Skeletal muscle tissue (tissue), 4 donors: ENCODE data around the gene NTNG2. TPM values are rescaled to one million over a fixed set of nuclear protein-coding genes. Genes with fewer than 3 reads are reported as not detected.
"Not testable (repeated sequence)": the region's sequence is repeated elsewhere in the genome, so short reads cannot be mapped to it uniquely, and the experiment has no call there.

ENCODE experiments used
- H3K27ac ChIP-seq: one replicate; pipeline ENCODE4 v1.7.0; 2013; ENCODE audit warnings: mild to moderate bottlenecking, low read depth, low read length, inconsistent platforms
- H3K27me3 ChIP-seq, 3 donors: one replicate each; pipeline ENCODE4 v1.7.0; 2013; ENCODE audit warnings: low read length in 3 of 3; ENCODE audit not compliant: control insufficient read depth in 3 of 3, insufficient read depth in 3 of 3
- H3K36me3 ChIP-seq, 3 donors: one replicate each; pipeline ENCODE4 v1.7.0; 2013; ENCODE audit warnings: low read length in 3 of 3; ENCODE audit not compliant: control insufficient read depth in 3 of 3, insufficient read depth in 3 of 3
- H3K4me1 ChIP-seq, 3 donors: one replicate each; pipeline ENCODE4 v1.7.0; 2013; ENCODE audit warnings: low read length in 3 of 3, mild to moderate bottlenecking in 3 of 3; ENCODE audit not compliant: control insufficient read depth in 3 of 3, insufficient read depth in 3 of 3
- H3K4me3 ChIP-seq, 3 donors: one replicate each; pipeline ENCODE4 v1.7.0; 2013; ENCODE audit warnings: low read length in 3 of 3
- H3K9ac ChIP-seq, 3 donors: one replicate each; pipeline ENCODE4 v1.7.0; 2013; ENCODE audit warnings: low read length in 3 of 3, mild to moderate bottlenecking in 3 of 3, moderate library complexity in 2 of 3, low read depth in 1 of 3
- H3K9me3 ChIP-seq, 3 donors: one replicate each; pipeline ENCODE4 v1.7.0; 2013; ENCODE audit warnings: low read length in 3 of 3; ENCODE audit not compliant: control insufficient read depth in 3 of 3
- total RNA-seq: library from RNA; depleted of rRNA; stranded (reverse); fragments of >200 nt; gene quantifications from one replicate; pipeline ENCODE4 v1.2.3, GENCODE V29; 2014
- donor health status: Osteomylitis.

Gene NTNG2
- total RNA-seq, 1 donor from 2014 or later = under 0.01 TPM

GRCh38 chr9:132250324-132251262 lies 88.7 kb downstream of the NTNG2 start:
- Histone ChIP-seq H3K4me3 (no peak overlapping the region), H3K9me3 (no peaks in the 10 kb centered on the region), H3K36me3 (no peaks in the 10 kb centered on the region), H3K9ac (no peak overlapping the region), H3K4me1 (peaks cover 0 to under 1% (median 0%) of the 10 kb centered on the region in 3 donors), H3K27me3 (peaks cover 11 to 16% (median 13%) of the 10 kb centered on the region in 3 donors), H3K27ac (no peak overlapping the region)

- H3K9me3 ChIP-seq = no peaks in the 10 kb centered on the region
- H3K27me3 ChIP-seq = no peaks in the 10 kb centered on the region
- H3K36me3 ChIP-seq = peaks cover 13 to 26% (median 13%) of the 10 kb centered on the region in 3 donors
Measured at GRCh38 chr9:132260846-132261245, 99.0 kb downstream of the NTNG2 start.

DNA sequence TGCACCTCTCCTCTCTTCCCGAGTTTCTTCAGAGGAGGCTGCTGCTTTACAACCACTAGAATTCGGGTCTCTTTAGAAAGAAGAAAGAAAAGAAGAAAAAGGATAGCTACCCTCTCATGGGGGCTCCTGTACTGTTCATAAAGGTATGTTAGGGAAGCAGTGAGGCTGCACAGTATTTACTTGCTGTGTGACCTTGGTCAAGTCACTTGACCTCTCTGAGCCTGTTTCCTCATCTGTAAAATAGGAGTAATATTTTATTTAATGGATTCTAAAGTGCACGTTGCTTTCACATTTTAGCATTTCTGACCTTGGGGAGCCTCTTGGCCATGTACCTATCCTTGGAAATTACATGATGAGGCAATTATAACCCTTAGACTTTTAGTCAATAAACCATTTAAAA lies 104.2 kb downstream of the NTNG2 start:
- no peaks in the 10 kb centered on the region for H3K9me3 ChIP-seq
- H3K27ac ChIP-seq = no peak overlapping the region
- peaks cover 8 to 13% (median 12%) of the 10 kb centered on the region in 3 donors for H3K4me1 ChIP-seq
- H3K9ac ChIP-seq = no peak overlapping the region
- H3K27me3 ChIP-seq = no peaks in the 10 kb centered on the region
- no peak overlapping the region for H3K4me3 ChIP-seq
- peaks cover 16 to 60% (median 41%) of the 10 kb centered on the region in 3 donors for H3K36me3 ChIP-seq

More at GRCh38 chr9:132260846-132261245, 99.0 kb downstream of the NTNG2 start:
- Histone ChIP-seq H3K4me1 (peaks cover 11 to 17% (median 12%) of the 10 kb centered on the region in 3 donors), H3K9ac (no peak overlapping the region), H3K27ac (no peak overlapping the region), H3K4me3 (no peak overlapping the region)

- Histone ChIP-seq H3K9ac (no peak overlapping the region), H3K36me3 (peaks cover 15 to 62% (median 48%) of the 10 kb centered on the region in 3 donors), H3K4me3 (no peak overlapping the region), H3K27me3 (no peaks in the 10 kb centered on the region), H3K4me1 (peaks cover 8 to 12% (median 9%) of the 10 kb centered on the region in 3 donors), H3K9me3 (no peaks in the 10 kb centered on the region), H3K27ac (no peak overlapping the region)
Measured at GRCh38 chr9:132267660-132268059, 105.8 kb downstream of the NTNG2 start.

DNA sequence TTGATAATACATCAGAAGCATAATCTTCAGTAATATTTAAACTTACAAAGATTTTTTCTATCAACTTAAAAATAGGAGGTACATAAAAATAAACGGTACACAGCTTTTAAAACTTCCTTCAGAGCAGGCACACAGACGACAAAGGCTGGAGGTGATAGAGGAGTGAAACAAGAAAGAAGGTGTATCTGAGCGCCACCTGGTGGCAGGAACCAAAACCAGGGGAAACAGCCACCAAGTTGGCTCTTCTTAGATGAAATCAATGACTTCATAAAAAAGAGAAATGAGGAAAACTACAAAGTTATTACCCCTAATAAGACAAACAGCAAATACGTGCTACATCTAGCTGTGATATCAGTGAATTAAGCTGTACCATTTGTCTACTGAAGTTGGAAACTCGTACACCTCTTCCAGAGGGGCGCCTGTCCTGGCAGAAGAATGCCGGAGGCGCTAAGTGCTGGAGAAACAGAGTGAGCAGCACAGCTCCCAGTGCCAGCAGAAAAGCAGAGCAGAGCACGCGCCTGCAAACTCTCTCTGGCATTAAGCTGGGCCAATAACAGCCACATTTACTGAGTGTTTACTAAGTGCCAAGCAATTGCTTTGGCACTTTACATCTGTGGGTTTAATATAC lies 107.0 kb downstream of the NTNG2 start:
- Histone ChIP-seq H3K27me3 (no peaks in the 10 kb centered on the region), H3K36me3 (peaks cover 16 to 58% (median 52%) of the 10 kb centered on the region in 3 donors), H3K9ac (no peak overlapping the region), H3K4me1 (peaks cover 0 to 4% (median 0%) of the 10 kb centered on the region in 3 donors), H3K9me3 (no peaks in the 10 kb centered on the region), H3K27ac (no peak overlapping the region), H3K4me3 (no peak overlapping the region)

DNA sequence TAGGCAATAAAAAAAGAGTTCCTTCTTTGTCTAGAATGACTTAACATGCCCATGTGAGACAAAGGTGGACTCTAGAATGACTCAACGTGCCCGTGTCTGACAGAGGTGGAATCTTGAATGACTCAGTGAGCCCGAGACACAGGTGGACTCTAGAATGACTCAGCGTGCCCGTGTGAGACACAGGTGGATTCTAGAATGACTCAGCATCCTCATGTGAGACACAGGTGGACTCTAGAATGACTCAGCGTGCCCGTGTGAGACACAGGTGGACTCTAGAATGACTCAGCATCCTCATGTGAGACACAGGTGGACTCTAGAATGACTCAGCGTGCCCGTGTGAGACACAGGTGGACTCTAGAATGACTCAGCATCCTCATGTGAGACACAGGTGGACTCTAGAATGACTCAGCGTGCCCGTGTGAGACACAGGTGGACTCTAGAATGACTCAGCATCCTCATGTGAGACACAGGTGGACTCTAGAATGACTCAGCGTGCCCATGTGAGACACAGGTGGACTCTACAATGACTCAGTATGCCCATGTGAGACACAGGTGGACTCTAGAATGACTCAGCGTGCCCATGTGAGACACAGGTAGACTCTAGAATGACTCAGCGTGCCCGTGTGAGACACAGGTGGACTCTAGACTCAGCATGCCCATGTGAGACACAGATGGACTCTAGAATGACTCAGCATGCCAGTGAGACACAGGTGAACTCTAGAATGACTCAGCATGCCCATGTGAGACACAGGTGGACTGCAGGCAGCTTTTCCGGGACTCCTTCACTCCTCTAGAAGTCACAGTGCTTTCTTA lies 108.1 kb downstream of the NTNG2 start:
- H3K27ac ChIP-seq = peak overlapping the region; percentile 53
- H3K9ac ChIP-seq, H3K27me3 ChIP-seq, H3K4me3 ChIP-seq, H3K9me3 ChIP-seq, H3K4me1 ChIP-seq: not testable (repeated sequence)
- peaks cover 11 to 57% (median 49%) of the 10 kb centered on the region in 3 donors for H3K36me3 ChIP-seq

GRCh38 chr9:132274861-132275260 lies 113.0 kb downstream of the NTNG2 start:
- no peak overlapping the region for H3K4me3 ChIP-seq
- H3K27me3 ChIP-seq = no peaks in the 10 kb centered on the region
- H3K27ac ChIP-seq = no peak overlapping the region
- no peak overlapping the region for H3K9ac ChIP-seq
- no peaks in the 10 kb centered on the region for H3K9me3 ChIP-seq
- H3K36me3 ChIP-seq = peaks cover 28 to 79% (median 77%) of the 10 kb centered on the region in 3 donors
- peaks cover 0 to 4% (median 0%) of the 10 kb centered on the region in 3 donors for H3K4me1 ChIP-seq

- H3K36me3 ChIP-seq = peaks cover 46 to 83% (median 76%) of the 10 kb centered on the region in 3 donors
- no peak overlapping the region for H3K4me3 ChIP-seq
- H3K27me3 ChIP-seq = no peaks in the 10 kb centered on the region
- no peaks in the 10 kb centered on the region for H3K9me3 ChIP-seq
- H3K27ac ChIP-seq = no peak overlapping the region
- no peaks in the 10 kb centered on the region for H3K4me1 ChIP-seq
- no peak overlapping the region for H3K9ac ChIP-seq
Measured at GRCh38 chr9:132283165-132283564, 121.3 kb downstream of the NTNG2 start.

GRCh38 chr9:132283863-132284262 lies 122.0 kb downstream of the NTNG2 start:
- Histone ChIP-seq H3K9ac (no peak overlapping the region), H3K27ac (no peak overlapping the region), H3K27me3 (no peaks in the 10 kb centered on the region), H3K4me1 (peaks cover 0 to 3% (median 2%) of the 10 kb centered on the region in 3 donors), H3K4me3 (no peak overlapping the region), H3K9me3 (no peaks in the 10 kb centered on the region), H3K36me3 (peaks cover 46 to 76% (median 69%) of the 10 kb centered on the region in 3 donors)
